Stimulated activated memory B cell treated with anti-CD40 and anti-IgM and Interleukin-4, amounts not matched to agents 10 μg/mL and 1 μg/mL and 100 μg/mL, for 72 hours (primary cell): ENCODE results near the gene CNTNAP1.
"Not testable (repeated sequence)": the region's sequence is repeated elsewhere in the genome, so short reads cannot be mapped to it uniquely, and the experiment has no call there.

Experiments used
- ATAC-seq: fragments of 150-1000 bp; cut with Tn5 transposase; 2 replicates; pipeline ENCODE4 v1.10.0; 2021
- H3K27ac Mint-ChIP-seq: one replicate; pipeline ENCODE4 v1.8.0; 2022; ENCODE audit warnings: mild to moderate bottlenecking, mixed read lengths
- H3K27me3 Mint-ChIP-seq: one replicate; pipeline ENCODE4 v1.8.0; 2022; ENCODE audit warnings: mixed read lengths
- H3K36me3 Mint-ChIP-seq: one replicate; pipeline ENCODE4 v1.8.0; 2022; ENCODE audit warnings: mixed read lengths
- H3K4me1 Mint-ChIP-seq: one replicate; pipeline ENCODE4 v1.8.0; 2022; ENCODE audit warnings: mixed read lengths
- H3K4me3 Mint-ChIP-seq: one replicate; pipeline ENCODE4 v1.8.0; 2022; ENCODE audit warnings: mild to moderate bottlenecking, moderate library complexity, mixed read lengths
- H3K9me3 Mint-ChIP-seq: one replicate; pipeline ENCODE4 v1.8.0; 2022; ENCODE audit warnings: mixed read lengths

The CNTNAP1 gene

DNA sequence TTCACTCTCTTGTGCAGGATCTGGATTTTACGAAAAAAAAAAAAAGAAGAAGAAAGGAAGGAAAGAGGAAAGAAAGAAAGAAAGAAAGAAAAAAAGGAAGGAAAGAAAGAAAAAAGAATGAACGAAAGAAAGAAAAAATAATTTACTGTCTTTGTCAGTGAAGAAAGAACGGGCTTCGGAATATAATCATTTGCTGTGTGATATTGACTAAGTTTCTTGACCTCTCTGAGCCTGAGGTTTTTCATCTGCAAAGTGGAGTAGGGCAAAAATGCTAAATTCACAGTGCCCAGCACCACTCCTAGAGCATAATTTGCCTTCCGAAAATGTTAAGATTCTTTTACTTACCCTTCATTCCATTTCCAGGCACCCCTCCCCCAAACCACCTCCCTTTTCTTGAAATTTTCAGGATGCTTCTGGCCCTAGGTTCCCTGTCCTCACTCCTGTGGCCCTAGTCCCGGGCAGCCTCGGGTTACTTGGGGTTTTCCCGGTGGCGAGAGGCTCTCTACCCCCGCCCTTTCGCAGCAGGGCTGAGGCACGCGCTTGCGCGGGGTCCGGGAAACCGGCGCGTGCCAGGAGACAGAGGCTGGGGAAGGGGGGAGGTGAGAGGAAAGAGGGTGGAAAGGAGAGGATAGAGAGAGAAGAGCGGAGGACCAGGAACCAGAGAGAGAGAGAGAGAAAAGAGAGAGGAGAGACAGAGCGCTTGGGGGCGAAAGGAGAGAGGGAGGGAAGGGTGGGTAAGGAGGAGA, at the start of gene CNTNAP1:
TSS of gene CNTNAP1 (plus strand) at position 556 of the 746 bp plus-strand sequence. CDS start 299 bp downstream, outside the sequence.
- Mint-ChIP-seq H3K9me3 (no peaks in the 10 kb centered on the region), H3K4me1 (peaks cover 61% of the 10 kb centered on the region), H3K27me3 (peaks cover 2% of the 10 kb centered on the region), H3K27ac (peak within 1 kb of the TSS; percentile 74), H3K4me3 (peak within 1 kb of the TSS; percentile 97), H3K36me3 (peaks cover 6% of the 10 kb centered on the region)
- no peak for ATAC-seq

DNA sequence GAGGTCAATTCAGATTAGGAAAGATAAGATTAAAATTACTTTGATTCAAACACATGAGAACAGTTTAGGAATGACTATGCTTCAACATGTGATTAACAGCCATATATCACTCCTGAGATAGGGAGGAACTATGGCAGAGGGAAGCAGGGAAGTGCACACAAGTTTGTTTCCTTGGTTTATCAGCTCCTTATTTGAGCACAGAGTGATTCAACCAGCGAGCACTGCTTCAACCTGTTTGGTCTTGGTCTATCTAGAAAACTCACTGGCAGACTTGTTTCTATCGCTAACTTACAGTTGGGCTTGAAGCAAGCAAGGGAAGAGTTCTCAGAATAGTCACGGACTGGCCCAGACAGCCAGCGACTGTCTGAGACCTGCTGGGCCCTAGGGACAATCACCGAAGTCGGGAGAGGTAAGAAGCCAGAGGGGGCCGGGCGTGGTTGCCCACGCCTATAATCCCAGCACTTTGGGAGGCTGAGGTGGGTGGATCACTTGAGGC, 49.3 kb upstream of the CNTNAP1 start:
- no peak overlapping the region for H3K4me3 Mint-ChIP-seq
- no peak for ATAC-seq
- no peaks in the 10 kb centered on the region for H3K9me3 Mint-ChIP-seq
- H3K4me1 Mint-ChIP-seq, result no peaks in the 10 kb centered on the region
- no peak overlapping the region for H3K27ac Mint-ChIP-seq
- H3K36me3 Mint-ChIP-seq, result no peaks in the 10 kb centered on the region
- H3K27me3 Mint-ChIP-seq, result no peaks in the 10 kb centered on the region

DNA sequence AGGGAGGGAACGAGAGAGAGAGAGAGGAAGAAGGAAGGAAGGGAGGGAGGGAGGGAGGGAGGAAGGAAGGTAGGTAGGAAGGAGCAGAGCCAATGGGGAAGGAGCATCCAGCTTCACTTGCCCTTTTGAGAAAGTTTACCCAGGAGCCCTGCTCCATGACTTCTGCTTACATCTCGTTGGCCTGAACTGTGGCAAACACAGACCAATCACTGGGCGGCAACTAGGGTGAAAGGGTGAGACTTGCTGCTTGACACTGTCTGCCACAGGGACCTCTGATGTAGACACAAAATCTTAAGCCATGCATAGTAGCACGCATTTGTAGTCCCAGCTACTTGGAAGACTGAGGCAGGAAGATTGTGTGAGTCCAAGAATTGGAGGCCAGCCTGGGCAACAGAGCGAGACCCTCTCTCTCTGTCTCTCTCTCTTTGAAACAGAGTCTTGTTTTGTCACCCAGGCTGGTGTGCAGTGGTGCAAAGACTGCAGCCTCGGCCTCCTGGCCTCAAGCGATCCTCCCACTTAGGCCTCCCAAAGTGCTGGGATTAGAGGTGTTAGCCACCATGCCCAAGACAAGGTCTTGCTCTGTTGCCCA, 42.7 kb upstream of the CNTNAP1 start:
- Mint-ChIP-seq H3K36me3 (no peaks in the 10 kb centered on the region), H3K9me3 (no peaks in the 10 kb centered on the region), H3K4me1 (no peaks in the 10 kb centered on the region), H3K27ac (no peak overlapping the region), H3K27me3 (peaks cover 17% of the 10 kb centered on the region), H3K4me3 (no peak overlapping the region)
- no peak for ATAC-seq

DNA sequence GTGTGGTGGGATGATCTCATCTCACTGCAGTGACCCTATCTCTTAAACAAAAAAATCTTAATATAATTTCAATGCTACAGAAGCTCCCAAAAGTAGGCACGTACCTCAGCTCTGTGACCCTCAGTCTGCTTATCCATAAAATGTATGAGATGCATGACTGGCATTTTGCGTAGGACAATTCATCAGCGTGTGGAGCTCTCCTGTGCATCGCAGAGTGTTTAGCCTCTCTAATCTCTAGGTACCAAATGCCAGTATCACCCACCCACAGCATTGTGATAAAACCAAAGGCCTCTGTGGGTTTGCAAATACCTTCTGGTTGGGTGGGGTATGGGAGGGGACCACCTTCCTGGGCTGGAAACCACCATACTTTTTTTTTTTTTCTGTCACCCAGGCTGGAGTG, 42.2 kb upstream of the CNTNAP1 start:
- no peak for ATAC-seq
- Mint-ChIP-seq H3K27me3 (peaks cover 17% of the 10 kb centered on the region), H3K4me3 (no peak overlapping the region), H3K9me3 (no peaks in the 10 kb centered on the region), H3K36me3 (no peaks in the 10 kb centered on the region), H3K4me1 (no peaks in the 10 kb centered on the region), H3K27ac (no peak overlapping the region)

DNA sequence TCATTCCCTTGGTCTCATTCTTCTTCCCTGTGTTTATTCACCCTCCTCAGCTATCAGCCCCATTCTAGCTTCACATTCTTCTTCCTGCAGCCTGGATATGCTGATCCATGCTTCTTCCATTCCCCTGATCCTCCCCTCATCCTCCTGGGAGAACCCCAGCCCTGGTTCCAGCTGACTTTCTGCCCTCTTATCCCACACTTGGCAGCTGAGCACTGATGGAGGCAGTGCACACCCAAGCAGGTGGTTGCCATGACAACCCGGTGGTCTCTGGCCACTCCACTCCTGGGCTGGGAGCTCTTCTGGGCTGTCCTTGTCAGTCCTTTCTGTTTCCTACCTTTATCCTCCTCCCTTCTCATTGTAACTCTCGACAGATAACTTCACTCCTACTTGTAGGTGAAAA, 40.0 kb upstream of the CNTNAP1 start:
- ATAC-seq, result no peak
- H3K4me3 Mint-ChIP-seq, result no peak overlapping the region
- peaks cover 26% of the 10 kb centered on the region for H3K27me3 Mint-ChIP-seq
- H3K4me1 Mint-ChIP-seq, result no peaks in the 10 kb centered on the region
- no peaks in the 10 kb centered on the region for H3K36me3 Mint-ChIP-seq
- no peaks in the 10 kb centered on the region for H3K9me3 Mint-ChIP-seq
- no peak overlapping the region for H3K27ac Mint-ChIP-seq

DNA sequence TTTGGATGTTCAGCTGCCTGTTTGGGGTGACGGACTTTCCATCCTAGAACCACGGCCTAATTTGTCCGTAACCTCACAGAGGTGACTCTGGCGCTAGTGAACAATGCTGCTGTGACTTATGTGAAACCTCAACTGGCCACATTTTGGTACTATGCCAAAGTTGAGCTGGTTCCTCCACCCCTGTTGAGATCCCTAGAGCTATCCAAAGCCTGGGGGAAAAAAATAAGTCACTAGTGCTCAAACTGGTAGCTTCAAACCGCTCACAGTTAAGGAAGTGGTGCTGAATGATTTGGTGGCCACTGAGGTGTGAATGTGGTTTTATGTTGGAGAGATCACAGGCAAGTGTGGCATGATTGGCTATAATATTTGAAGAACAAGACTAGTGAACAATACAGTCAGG, 34.6 kb upstream of the CNTNAP1 start:
- Mint-ChIP-seq H3K4me1 (peaks cover 8% of the 10 kb centered on the region), H3K27ac (no peak overlapping the region), H3K36me3 (no peaks in the 10 kb centered on the region), H3K4me3 (no peak overlapping the region), H3K9me3 (no peaks in the 10 kb centered on the region), H3K27me3 (peaks cover 34% of the 10 kb centered on the region)
- ATAC-seq, result peak; percentile 27

DNA sequence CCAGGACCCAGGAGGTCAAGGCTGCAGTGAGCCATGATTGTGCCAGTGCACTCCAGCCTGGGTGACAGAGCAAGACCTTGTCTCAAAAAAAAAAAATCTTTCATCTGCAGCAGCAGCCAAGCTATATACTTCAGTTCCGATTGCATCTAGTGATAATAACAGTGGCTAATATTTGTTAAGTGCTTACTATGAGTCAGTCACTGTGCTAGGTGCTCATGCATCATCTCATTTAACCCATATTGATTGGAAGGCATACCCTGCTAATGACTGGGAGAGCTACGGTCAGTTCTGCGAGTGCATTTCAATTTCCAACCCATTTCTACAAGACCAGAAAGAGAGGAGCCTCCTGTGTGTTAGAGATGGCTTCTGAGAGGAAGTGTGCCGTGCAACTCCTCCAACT, 30.9 kb upstream of the CNTNAP1 start:
- Mint-ChIP-seq H3K9me3 (no peaks in the 10 kb centered on the region), H3K36me3 (no peaks in the 10 kb centered on the region), H3K4me1 (peaks cover 28% of the 10 kb centered on the region), H3K4me3 (no peak overlapping the region), H3K27me3 (peaks cover 51% of the 10 kb centered on the region), H3K27ac (no peak overlapping the region)
- ATAC-seq, result no peak

DNA sequence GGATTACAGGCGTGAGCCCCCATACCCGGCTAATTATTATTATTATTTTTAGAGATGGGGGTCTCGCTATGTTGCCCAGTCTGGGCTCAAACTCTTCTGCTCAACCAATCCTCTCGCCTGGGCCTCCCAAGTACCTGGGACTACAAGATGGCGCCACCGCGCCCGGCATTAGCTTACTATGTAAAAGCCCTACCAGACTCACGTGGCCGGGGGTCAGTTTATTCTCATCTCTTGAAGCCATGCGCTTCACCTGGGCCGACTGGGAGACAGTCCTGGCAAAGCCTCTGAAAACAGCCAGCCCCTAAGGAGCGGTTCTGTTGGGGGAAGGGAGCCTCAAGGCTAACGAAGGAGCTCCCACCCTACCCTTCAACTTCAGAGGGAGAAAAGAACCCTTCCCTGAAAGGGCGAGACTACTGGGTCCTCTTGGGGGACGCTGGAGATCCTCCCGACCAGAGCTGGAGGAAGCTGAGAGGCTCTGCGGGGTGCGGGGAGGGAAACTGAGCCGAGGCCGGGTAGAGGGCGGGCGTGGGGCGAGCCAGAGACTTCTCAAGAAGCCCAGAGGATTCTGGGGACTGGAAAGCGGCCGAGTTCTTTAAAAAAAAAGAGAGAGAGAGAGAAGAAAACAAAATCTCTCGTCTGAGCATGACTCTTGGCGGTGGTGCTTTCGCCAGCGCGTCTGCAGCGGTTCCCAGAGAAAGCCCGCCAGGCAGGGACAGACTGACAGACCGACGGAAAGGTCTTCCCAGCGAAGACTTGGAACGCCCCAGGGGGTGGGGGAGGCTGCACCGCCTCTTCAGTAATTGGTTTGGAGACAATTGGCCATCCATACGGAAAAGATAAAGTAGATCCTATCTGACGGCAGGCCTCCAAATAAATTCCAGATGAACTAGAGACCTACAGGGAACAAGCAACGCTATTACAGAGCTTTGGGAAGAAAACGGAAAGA, 28.9 kb upstream of the CNTNAP1 start:
- no peak overlapping the region for H3K27ac Mint-ChIP-seq
- peaks cover 41% of the 10 kb centered on the region for H3K27me3 Mint-ChIP-seq
- H3K36me3 Mint-ChIP-seq, result no peaks in the 10 kb centered on the region
- peaks cover 2% of the 10 kb centered on the region for H3K9me3 Mint-ChIP-seq
- no peak for ATAC-seq
- H3K4me1 Mint-ChIP-seq, result peaks cover 29% of the 10 kb centered on the region
- H3K4me3 Mint-ChIP-seq, result peak overlapping the region; percentile 47

DNA sequence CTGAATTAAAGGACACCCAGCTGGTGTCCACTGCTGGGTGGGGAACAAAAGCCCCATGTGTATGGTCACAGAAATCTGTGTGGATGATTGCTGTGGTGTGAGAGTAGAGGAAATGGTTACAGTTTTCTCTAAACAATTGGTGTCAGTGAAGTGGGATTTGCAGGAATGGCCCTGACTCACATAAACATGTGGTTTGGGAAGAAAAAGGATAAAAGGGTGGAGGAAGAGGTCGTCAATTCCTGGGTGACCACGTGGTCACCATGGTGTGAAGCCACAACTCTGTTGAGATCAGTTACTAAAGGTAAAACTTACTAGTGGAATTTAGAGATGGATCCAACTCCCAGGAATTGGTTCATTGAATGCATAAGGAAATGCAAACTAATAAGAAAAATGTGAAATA, 26.8 kb upstream of the CNTNAP1 start:
- ATAC-seq, result no peak
- Mint-ChIP-seq H3K27ac (peak overlapping the region; percentile 28), H3K36me3 (no peaks in the 10 kb centered on the region), H3K4me3 (no peak overlapping the region), H3K27me3 (peaks cover 31% of the 10 kb centered on the region), H3K4me1 (peaks cover 42% of the 10 kb centered on the region), H3K9me3 (peaks cover 2% of the 10 kb centered on the region)

DNA sequence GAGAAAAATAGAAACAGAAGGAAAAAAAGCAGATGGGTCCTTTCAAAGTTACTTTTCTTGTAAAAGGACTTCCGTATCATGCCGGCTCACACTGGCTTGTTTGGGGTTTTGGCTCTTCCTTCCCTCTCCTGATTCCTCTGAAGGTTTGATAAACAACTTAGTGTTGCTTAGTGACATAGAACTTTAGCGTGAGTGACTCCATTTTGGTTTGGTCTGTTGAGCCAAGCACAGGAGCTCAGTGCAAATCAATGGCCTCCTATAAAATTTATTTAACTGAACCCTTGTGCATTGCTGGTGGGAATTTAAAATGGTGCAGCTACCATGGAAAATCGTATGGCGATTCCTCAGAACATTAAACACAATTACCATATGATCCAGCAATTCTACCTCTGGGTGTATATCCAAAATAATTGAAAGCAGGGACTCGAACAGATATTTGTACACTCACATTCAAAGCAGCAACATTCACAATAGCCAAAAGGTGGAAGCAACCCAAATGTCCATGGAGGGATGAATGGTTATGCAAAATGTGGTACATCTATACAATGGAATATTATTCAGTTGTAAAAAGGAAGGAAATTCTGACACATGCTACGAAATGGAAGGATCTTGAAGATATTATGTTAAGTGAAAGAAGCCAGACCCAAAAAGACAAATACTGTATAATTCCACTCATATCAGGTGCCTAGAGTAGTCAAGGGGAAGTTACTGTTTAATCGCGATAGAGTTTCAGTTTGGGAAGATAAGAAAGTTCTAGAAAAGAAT, 24.3 kb upstream of the CNTNAP1 start:
- Mint-ChIP-seq H3K4me1 (peaks cover 42% of the 10 kb centered on the region), H3K9me3 (peaks cover 2% of the 10 kb centered on the region), H3K27me3 (peaks cover 29% of the 10 kb centered on the region), H3K36me3 (no peaks in the 10 kb centered on the region), H3K27ac (peak overlapping the region; percentile 84), H3K4me3 (peak overlapping the region; percentile 59)
- no peak for ATAC-seq

DNA sequence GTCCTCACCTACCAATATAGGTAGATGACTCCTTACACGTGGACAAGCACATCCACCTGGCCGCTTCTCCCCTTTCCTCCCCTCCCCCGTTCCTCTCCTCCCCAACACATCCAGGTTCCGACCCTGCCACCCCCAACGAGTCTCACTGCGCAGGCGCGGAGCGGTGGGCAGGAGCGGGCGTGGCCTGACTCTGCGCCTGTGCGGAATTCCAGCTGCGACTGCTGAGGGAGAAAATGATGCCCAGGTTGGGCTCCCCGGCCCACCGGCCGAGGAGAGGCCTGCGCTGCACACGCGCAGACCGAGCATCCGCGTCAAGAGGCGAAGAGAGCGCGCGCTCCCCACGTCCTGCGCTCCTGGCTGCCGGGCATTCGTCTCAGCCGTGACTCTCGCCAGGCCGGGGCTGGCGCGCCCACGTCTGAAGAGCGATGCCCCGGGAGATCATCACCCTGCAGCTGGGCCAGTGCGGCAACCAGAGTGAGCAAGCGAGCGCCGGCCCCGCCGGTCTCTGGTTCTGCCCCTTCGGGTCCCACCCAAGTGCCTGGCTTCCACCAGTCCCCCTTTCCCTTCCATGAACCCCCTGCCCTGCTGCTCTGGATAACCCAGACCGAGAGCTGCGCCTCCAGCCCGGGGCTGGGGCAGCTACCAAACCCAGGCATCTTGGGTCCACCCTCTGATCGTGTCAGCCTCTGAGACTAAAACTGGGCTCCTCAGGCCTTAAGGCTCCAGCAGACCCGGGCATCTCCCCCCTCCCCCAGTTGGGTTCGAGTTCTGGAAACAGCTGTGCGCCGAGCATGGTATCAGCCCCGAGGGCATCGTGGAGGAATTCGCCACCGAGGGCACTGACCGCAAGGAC, 23.0 kb upstream of the CNTNAP1 start, which contains the start of gene TUBG2:
TSS of gene TUBG2 (plus strand) at position 206 of the 853 bp plus-strand sequence. CDS start at position 426, 220 bp downstream.
- Mint-ChIP-seq H3K4me1 (peaks cover 35% of the 10 kb centered on the region), H3K4me3 (peak within 1 kb of the TSS; percentile 91), H3K27me3 (peaks cover 16% of the 10 kb centered on the region), H3K36me3 (no peaks in the 10 kb centered on the region), H3K27ac (peak within 1 kb of the TSS; percentile 84), H3K9me3 (peaks cover 2% of the 10 kb centered on the region)
- ATAC-seq, result peak; percentile 79

DNA sequence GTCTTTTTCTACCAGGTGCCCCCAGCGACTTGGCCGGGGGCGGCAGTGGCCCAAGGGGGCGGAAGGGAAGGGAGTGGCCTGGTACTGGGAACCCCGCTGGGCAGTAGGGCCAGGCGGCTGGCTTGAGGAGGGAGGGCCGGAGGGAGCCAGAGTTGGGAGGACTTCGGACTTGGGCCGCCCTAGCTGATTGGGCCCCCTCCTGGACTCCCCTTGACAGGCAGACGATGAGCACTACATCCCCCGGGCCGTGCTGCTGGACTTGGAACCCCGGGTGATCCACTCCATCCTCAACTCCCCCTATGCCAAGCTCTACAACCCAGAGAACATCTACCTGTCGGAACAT, 22.4 kb upstream of the CNTNAP1 start:
- H3K4me3 Mint-ChIP-seq, result peak overlapping the region; percentile 91
- not testable (repeated sequence) for H3K9me3 Mint-ChIP-seq, ATAC-seq, H3K36me3 Mint-ChIP-seq
- H3K27ac Mint-ChIP-seq, result peak overlapping the region; percentile 84
- H3K4me1 Mint-ChIP-seq, result peaks cover 35% of the 10 kb centered on the region
- H3K27me3 Mint-ChIP-seq, result peaks cover 10% of the 10 kb centered on the region

DNA sequence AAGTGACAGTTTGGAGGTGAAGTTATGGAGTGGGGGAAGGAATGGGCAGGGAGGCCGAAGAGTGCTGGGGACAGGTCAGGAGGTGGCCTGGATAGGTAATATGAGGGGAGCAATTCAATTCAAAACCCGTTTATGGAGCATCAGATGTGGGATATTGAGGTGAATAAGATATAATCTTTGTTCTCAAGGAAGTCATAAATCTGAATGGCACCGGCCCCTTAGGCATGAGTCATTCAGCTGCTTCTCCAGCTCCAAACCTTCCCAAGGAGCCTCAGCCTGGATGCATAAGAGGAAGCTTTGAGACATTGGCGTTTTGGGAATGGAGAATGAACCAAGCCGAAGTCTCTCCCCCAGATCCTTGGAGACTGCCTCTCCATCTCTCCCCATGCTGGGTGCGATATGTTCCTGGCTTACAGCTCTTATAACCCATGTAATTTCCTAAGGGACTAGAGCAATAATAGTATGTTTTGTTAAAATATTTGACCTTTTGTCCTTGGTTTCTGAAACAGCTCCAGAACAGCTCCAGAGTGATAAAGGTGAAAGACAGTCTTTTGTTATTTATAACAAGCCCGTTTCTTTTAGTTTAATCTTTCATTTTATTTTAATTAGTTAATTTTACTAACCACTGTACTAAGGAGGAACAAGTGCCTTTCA, 21.5 kb upstream of the CNTNAP1 start:
- Mint-ChIP-seq H3K9me3 (peaks cover 2% of the 10 kb centered on the region), H3K4me3 (no peak overlapping the region), H3K4me1 (peaks cover 28% of the 10 kb centered on the region), H3K27me3 (peaks cover 1% of the 10 kb centered on the region), H3K36me3 (peaks cover 8% of the 10 kb centered on the region), H3K27ac (no peak overlapping the region)
- no peak for ATAC-seq
